RWPE2 (cell line): ENCODE data around the gene WWC2.

ENCODE experiments used
- ATAC-seq: fragments of 200-7000 bp; cut with Tn5 transposase; 3 replicates; pipeline ENCODE4 v1.9.1; 2021; ENCODE audit warnings: low read depth
- DNase-seq: peaks from one replicate; pipeline ENCODE4 v3.0.0-alpha.2; 2020; ENCODE audit warnings: low spot score
- H3K27ac ChIP-seq: fragments of 450-650 bp; 2 replicates; pipeline ENCODE4 v1.5.1; 2017; ENCODE audit warnings: mild to moderate bottlenecking; ENCODE audit not compliant: poor library complexity, severe bottlenecking
- H3K27me3 ChIP-seq: fragments of 250-450 bp; sonication (Bioruptor Pico); 2 replicates; pipeline ENCODE4 v1.5.1; 2021; ENCODE audit warnings: mild to moderate bottlenecking, moderate library complexity; ENCODE audit not compliant: insufficient read depth, poor library complexity, severe bottlenecking
- H3K36me3 ChIP-seq: fragments of 250-450 bp; sonication (Bioruptor Pico); 2 replicates; pipeline ENCODE4 v1.5.1; 2020; ENCODE audit warnings: low read depth, mild to moderate bottlenecking, moderate library complexity
- H3K4me1 ChIP-seq: fragments of 250-450 bp; sonication (Bioruptor Pico); 2 replicates; pipeline ENCODE4 v1.5.1; 2021; ENCODE audit warnings: mild to moderate bottlenecking, moderate library complexity; ENCODE audit not compliant: insufficient read depth, poor library complexity, severe bottlenecking
- H3K4me3 ChIP-seq: fragments of 250-450 bp; sonication (Bioruptor Pico); 2 replicates; pipeline ENCODE4 v1.5.1; 2021; ENCODE audit warnings: mild to moderate bottlenecking, moderate library complexity; ENCODE audit not compliant: severe bottlenecking
- H3K9me3 ChIP-seq: fragments of 250-450 bp; sonication (Bioruptor Pico); 2 replicates; pipeline ENCODE4 v1.5.1; 2021; ENCODE audit warnings: mild to moderate bottlenecking, moderate library complexity; ENCODE audit not compliant: severe bottlenecking
- CTCF ChIP-seq: fragments of 450-650 bp; IDR thresholded peaks from one replicate; pipeline ENCODE4 v1.5.1; 2017; ENCODE audit warnings: mild to moderate bottlenecking, moderate library complexity; ENCODE audit not compliant: poor library complexity, severe bottlenecking

WWC2 gene

GRCh38 chr4:183358215-183358755, 259.2 kb downstream of the WWC2 start:
- no peak for TF ChIP-seq CTCF
- no peak for ATAC-seq
- H3K27ac ChIP-seq, result no peak overlapping the region
- H3K4me3 ChIP-seq, result no peak overlapping the region
- no peaks in the 10 kb centered on the region for H3K27me3 ChIP-seq
- no peaks in the 10 kb centered on the region for H3K9me3 ChIP-seq
- peaks cover 36% of the 10 kb centered on the region for H3K4me1 ChIP-seq
- H3K36me3 ChIP-seq, result no peaks in the 10 kb centered on the region
- DNase-seq, result no peak

GRCh38 chr4:183360161-183360919, 261.3 kb downstream of the WWC2 start:
- H3K27me3 ChIP-seq, result no peaks in the 10 kb centered on the region
- H3K27ac ChIP-seq, result no peak overlapping the region
- no peak for ATAC-seq
- TF ChIP-seq CTCF, result no peak
- H3K4me3 ChIP-seq, result no peak overlapping the region
- peaks cover 20% of the 10 kb centered on the region for H3K4me1 ChIP-seq
- H3K9me3 ChIP-seq, result no peaks in the 10 kb centered on the region
- no peaks in the 10 kb centered on the region for H3K36me3 ChIP-seq
- no peak for DNase-seq

- H3K4me1 ChIP-seq, result peaks cover 5% of the 10 kb centered on the region
- H3K27me3 ChIP-seq, result no peaks in the 10 kb centered on the region
- ATAC-seq (no peak), DNase-seq (no peak)
- no peaks in the 10 kb centered on the region for H3K36me3 ChIP-seq
- TF ChIP-seq CTCF, result no peak
- H3K27ac ChIP-seq, result no peak overlapping the region
- no peaks in the 10 kb centered on the region for H3K9me3 ChIP-seq
- no peak overlapping the region for H3K4me3 ChIP-seq
Observed at GRCh38 chr4:183362036-183362435, 263.0 kb downstream of the WWC2 start.

GRCh38 chr4:183362916-183363542, 264.0 kb downstream of the WWC2 start:
- Histone ChIP-seq H3K4me3 (no peak overlapping the region), H3K27ac (no peak overlapping the region), H3K27me3 (no peaks in the 10 kb centered on the region), H3K4me1 (no peaks in the 10 kb centered on the region), H3K36me3 (no peaks in the 10 kb centered on the region), H3K9me3 (no peaks in the 10 kb centered on the region)
- peak; percentile 24 for TF ChIP-seq CTCF
- DNase-seq (no peak), ATAC-seq (no peak)

GRCh38 chr4:183364025-183364424, 265.0 kb downstream of the WWC2 start:
- H3K4me3 ChIP-seq, result no peak overlapping the region
- TF ChIP-seq CTCF, result no peak
- H3K27me3 ChIP-seq, result no peaks in the 10 kb centered on the region
- H3K27ac ChIP-seq, result no peak overlapping the region
- no peak for ATAC-seq
- H3K9me3 ChIP-seq, result no peaks in the 10 kb centered on the region
- no peaks in the 10 kb centered on the region for H3K36me3 ChIP-seq
- no peaks in the 10 kb centered on the region for H3K4me1 ChIP-seq
- DNase-seq, result no peak
